Measurements from ENCODE around the gene CD300LF. TPM values are rescaled to one million over a fixed set of nuclear protein-coding genes. Genes with fewer than 3 reads are reported as not detected.

The CD300LF gene
- total and polyA plus RNA-seq, 5 donors, result 0.05 to 0.62 (median 0.30) TPM; not detected in 1

- ATAC-seq, result no peak
- 80% methylated on average over 15 of the region's 15 CpGs for WGBS
- Histone ChIP-seq H3K4me3 (ENCODE audit: low read length) (no peak overlapping the region), H3K9me3 (ENCODE audit: control insufficient read depth, low read length) (no peaks in the 10 kb centered on the region), H3K27ac (ENCODE audit: low read length) (no peak overlapping the region), H3K4me1 (ENCODE audit: control insufficient read depth, insufficient read depth, low read length) (no peaks in the 10 kb centered on the region), H3K27me3 (ENCODE audit: control insufficient read depth, insufficient read depth) (no peaks in the 10 kb centered on the region)
- intact Hi-C loops (cut with DNase I), result no loop called here
- DNase-seq, result no peak
These were observed 30.1 kb downstream of the CD300LF start for GRCh38 chr17:74682471-74683190.

GRCh38 chr17:74682028-74682427 is 30.7 kb downstream of the CD300LF start:
- DNase-seq (no peak), ATAC-seq (no peak)
- Histone ChIP-seq H3K27ac (ENCODE audit: low read length) (no peak overlapping the region), H3K27me3 (ENCODE audit: control insufficient read depth, insufficient read depth) (no peaks in the 10 kb centered on the region), H3K9me3 (ENCODE audit: control insufficient read depth, low read length) (no peaks in the 10 kb centered on the region), H3K4me3 (ENCODE audit: low read length) (no peak overlapping the region), H3K4me1 (ENCODE audit: control insufficient read depth, insufficient read depth, low read length) (no peaks in the 10 kb centered on the region)
- 72% methylated on average over 6 of the region's 6 CpGs for WGBS
- intact Hi-C loops (cut with DNase I), result no loop called here

- H3K27me3 ChIP-seq (ENCODE audit: control insufficient read depth, insufficient read depth), result no peaks in the 10 kb centered on the region
These were observed 31.8 kb downstream of the CD300LF start for GRCh38 chr17:74680941-74681340.

GRCh38 chr17:74680213-74680612 is 32.5 kb downstream of the CD300LF start:
- no peak for ATAC-seq
- intact Hi-C loops (cut with DNase I), result no loop called here

More at GRCh38 chr17:74680941-74681340, 31.8 kb downstream of the CD300LF start:
- 69% methylated on average over 5 of the region's 5 CpGs for whole genome bisulfite sequencing
- Histone ChIP-seq H3K4me1 (ENCODE audit: control insufficient read depth, insufficient read depth, low read length) (no peaks in the 10 kb centered on the region), H3K27ac (ENCODE audit: low read length) (no peak overlapping the region), H3K9me3 (ENCODE audit: control insufficient read depth, low read length) (no peaks in the 10 kb centered on the region), H3K4me3 (ENCODE audit: low read length) (no peak overlapping the region)
- intact Hi-C loops (cut with DNase I), result no loop called here
- DNase-seq (no peak), ATAC-seq (no peak)

GRCh38 chr17:74679374-74679773 is 33.3 kb downstream of the CD300LF start:
- Histone ChIP-seq H3K27ac (ENCODE audit: low read length) (no peak overlapping the region), H3K9me3 (ENCODE audit: control insufficient read depth, low read length) (no peaks in the 10 kb centered on the region), H3K27me3 (ENCODE audit: control insufficient read depth, insufficient read depth) (no peaks in the 10 kb centered on the region), H3K4me1 (ENCODE audit: control insufficient read depth, insufficient read depth, low read length) (no peaks in the 10 kb centered on the region), H3K4me3 (ENCODE audit: low read length) (no peak overlapping the region)
- intact Hi-C loops (cut with DNase I), result no loop called here
- no peak for ATAC-seq
- no peak for DNase-seq
- 92% methylated on average over 2 of the region's 2 CpGs for WGBS

More at GRCh38 chr17:74680213-74680612, 32.5 kb downstream of the CD300LF start:
- Histone ChIP-seq H3K4me3 (ENCODE audit: low read length) (no peak overlapping the region), H3K27ac (ENCODE audit: low read length) (no peak overlapping the region), H3K4me1 (ENCODE audit: control insufficient read depth, insufficient read depth, low read length) (no peaks in the 10 kb centered on the region), H3K9me3 (ENCODE audit: control insufficient read depth, low read length) (no peaks in the 10 kb centered on the region), H3K27me3 (ENCODE audit: control insufficient read depth, insufficient read depth) (no peaks in the 10 kb centered on the region)
- 74% methylated on average over 2 of the region's 2 CpGs for WGBS
- no peak for DNase-seq

GRCh38 chr17:74678541-74678940 is 34.2 kb downstream of the CD300LF start:
- WGBS, result 16% methylated on average over 2 of the region's 2 CpGs
- no peaks in the 10 kb centered on the region for H3K27me3 ChIP-seq (ENCODE audit: control insufficient read depth, insufficient read depth)

GRCh38 chr17:74677558-74678466 is 34.9 kb downstream of the CD300LF start:
- intact Hi-C loops (cut with DNase I), result no loop called here
- peak; percentile 92 to 97 for ATAC-seq
- no peak overlapping the region for H3K27ac ChIP-seq (ENCODE audit: low read length)
- H3K4me1 ChIP-seq (ENCODE audit: control insufficient read depth, insufficient read depth, low read length), result no peaks in the 10 kb centered on the region
- no peaks in the 10 kb centered on the region for H3K9me3 ChIP-seq (ENCODE audit: control insufficient read depth, low read length)
- H3K27me3 ChIP-seq (ENCODE audit: control insufficient read depth, insufficient read depth), result no peaks in the 10 kb centered on the region
- WGBS, result 13% methylated on average over 9 of the region's 9 CpGs
- DNase-seq, result peak; percentile 65 to 86 (median 75)
- no peak overlapping the region for H3K4me3 ChIP-seq (ENCODE audit: low read length)

More at GRCh38 chr17:74678541-74678940, 34.2 kb downstream of the CD300LF start:
- no peak for ATAC-seq
- DNase-seq, result no peak
- Histone ChIP-seq H3K9me3 (ENCODE audit: control insufficient read depth, low read length) (no peaks in the 10 kb centered on the region), H3K4me1 (ENCODE audit: control insufficient read depth, insufficient read depth, low read length) (no peaks in the 10 kb centered on the region), H3K4me3 (ENCODE audit: low read length) (no peak overlapping the region), H3K27ac (ENCODE audit: low read length) (no peak overlapping the region)
- intact Hi-C loops (cut with DNase I), result no loop called here

- DNase-seq, result peak; percentile 86 to 93 (median 93)
- peak; percentile 91 to 96 for ATAC-seq
- intact Hi-C loops (cut with DNase I), result no loop called here
- Histone ChIP-seq H3K27ac (ENCODE audit: low read length) (no peak overlapping the region), H3K27me3 (ENCODE audit: control insufficient read depth, insufficient read depth) (no peaks in the 10 kb centered on the region), H3K4me1 (ENCODE audit: control insufficient read depth, insufficient read depth, low read length) (no peaks in the 10 kb centered on the region), H3K4me3 (ENCODE audit: low read length) (no peak overlapping the region), H3K9me3 (ENCODE audit: control insufficient read depth, low read length) (no peaks in the 10 kb centered on the region)
- WGBS, result 12% methylated on average over 57 of the region's 57 CpGs
These were observed 41.5 kb downstream of the CD300LF start for GRCh38 chr17:74671031-74671771.

GRCh38 chr17:74670329-74670728 is 42.4 kb downstream of the CD300LF start:
- DNase-seq, result no peak
- no peaks in the 10 kb centered on the region for H3K9me3 ChIP-seq (ENCODE audit: control insufficient read depth, low read length)
- no peak for ATAC-seq
- no peaks in the 10 kb centered on the region for H3K27me3 ChIP-seq (ENCODE audit: control insufficient read depth, insufficient read depth)
- H3K4me1 ChIP-seq (ENCODE audit: control insufficient read depth, insufficient read depth, low read length), result no peaks in the 10 kb centered on the region
- WGBS, result 77% methylated on average over 6 of the region's 6 CpGs
- H3K4me3 ChIP-seq (ENCODE audit: low read length), result no peak overlapping the region
- intact Hi-C loops (cut with DNase I), result no loop called here
- no peak overlapping the region for H3K27ac ChIP-seq (ENCODE audit: low read length)

- intact Hi-C loops (cut with DNase I), result no loop called here
- no peak for ATAC-seq
These were observed 49.2 kb downstream of the CD300LF start for GRCh38 chr17:74663561-74663960.

More at GRCh38 chr17:74663561-74663960, 49.2 kb downstream of the CD300LF start:
- Histone ChIP-seq H3K4me1 (ENCODE audit: control insufficient read depth, insufficient read depth, low read length) (no peaks in the 10 kb centered on the region), H3K9me3 (ENCODE audit: control insufficient read depth, low read length) (no peaks in the 10 kb centered on the region), H3K27me3 (ENCODE audit: control insufficient read depth, insufficient read depth) (peaks cover 5% of the 10 kb centered on the region), H3K27ac (ENCODE audit: low read length) (no peak overlapping the region), H3K4me3 (ENCODE audit: low read length) (no peak overlapping the region)
- WGBS, result 88% methylated on average over 3 of the region's 3 CpGs
- no peak for DNase-seq

All from right cardiac atrium (tissue), 5 donors.